Stimulated activated CD8-positive, alpha-beta memory T cell treated with anti-CD3 and anti-CD28 coated beads, Interleukin-4, amount 100 ng/mL, for 1 hour (primary cell): ENCODE measurements around the gene HDAC4.

Experiments used
- DNase-seq, 2 donors: peaks; one replicate each; pipeline ENCODE4 v3.0.0-alpha.2; 2020; ENCODE audit warnings: low read depth in 2 of 2, low spot score in 1 of 2

Gene HDAC4

DNA sequence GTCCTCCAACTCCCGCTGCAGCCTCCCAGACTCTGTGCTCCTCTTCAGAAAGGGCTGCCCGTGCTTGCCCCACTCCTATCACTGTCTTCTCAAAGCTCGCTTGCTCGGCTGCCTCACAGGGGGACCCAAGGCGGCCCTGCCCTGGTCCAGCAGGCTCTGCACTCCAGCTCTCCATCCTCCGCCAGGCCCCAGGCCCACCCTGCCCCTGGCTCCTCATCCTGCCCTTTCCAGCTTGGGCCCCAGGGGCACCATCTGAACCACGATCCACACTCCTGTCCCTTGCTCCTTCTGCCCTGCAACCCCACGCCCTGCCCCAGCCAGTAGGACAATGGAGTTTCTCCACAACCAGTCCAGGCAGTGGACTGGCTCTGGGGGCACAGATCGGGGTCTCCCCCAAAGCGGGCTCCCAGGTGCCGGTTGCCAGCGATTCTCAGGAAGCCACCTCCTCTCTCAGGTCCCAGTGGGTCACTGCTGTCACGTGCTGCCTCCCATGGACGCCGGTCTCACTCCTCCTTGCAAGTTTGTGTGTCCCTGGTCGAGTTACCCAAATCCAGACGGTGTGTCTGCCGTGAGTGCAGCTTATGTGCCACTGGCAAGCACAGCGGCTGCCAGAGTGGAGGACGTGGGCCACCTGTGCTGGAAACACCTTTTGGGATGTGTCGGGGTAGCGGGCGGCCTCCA, 238.5 kb downstream of the HDAC4 start:
- DNase-seq, result no peak

GRCh38 chr2:239161711-239162140, 239.1 kb downstream of the HDAC4 start:
- DNase-seq, result no peak

- no peak for DNase-seq
Observed at GRCh38 chr2:239160226-239161143, 240.3 kb downstream of the HDAC4 start.

DNA sequence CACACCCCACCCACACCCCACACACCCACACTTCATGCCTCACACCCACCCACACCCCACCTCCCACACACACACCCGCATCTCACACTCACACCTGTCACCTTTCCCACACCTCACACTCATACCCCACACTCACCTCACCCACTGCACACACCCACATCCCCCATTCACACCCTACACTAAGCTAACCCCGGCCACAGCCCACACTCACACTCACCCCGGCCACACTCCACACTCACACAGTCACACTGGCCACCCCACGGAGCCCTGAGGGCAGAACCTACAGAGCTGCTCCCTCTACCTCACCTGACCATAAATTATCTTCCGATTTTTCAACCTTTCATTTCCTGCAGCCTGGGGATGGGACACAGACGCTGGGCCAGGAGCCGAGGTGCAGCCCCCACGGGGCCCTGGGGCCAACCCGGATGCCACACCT, 241.3 kb downstream of the HDAC4 start:
- no peak for DNase-seq

GRCh38 chr2:239158641-239159475, 242.0 kb downstream of the HDAC4 start:
- DNase-seq, result no peak

- DNase-seq, result no peak
Observed at GRCh38 chr2:239157771-239158170, 243.0 kb downstream of the HDAC4 start.

DNA sequence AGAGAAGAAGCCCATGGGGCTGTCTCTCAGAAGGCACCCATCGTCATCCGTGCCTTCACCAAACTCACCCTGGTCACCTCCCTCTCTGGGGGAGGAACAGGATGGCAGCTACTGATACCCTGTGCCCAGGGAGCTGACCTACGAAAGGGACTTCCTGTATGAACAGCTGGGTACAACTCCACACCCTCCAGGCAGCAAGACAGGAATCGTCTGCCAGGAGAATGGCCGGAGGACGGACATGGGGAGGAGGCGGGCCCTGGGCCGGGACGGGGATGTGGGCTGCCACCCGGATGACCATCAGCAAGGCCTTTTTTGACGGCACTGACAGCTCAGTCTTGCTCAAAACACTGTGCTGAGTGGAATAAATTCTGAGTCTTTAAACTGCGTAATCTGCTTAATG, 243.6 kb downstream of the HDAC4 start:
- DNase-seq, result no peak

GRCh38 chr2:239156516-239157265, 244.1 kb downstream of the HDAC4 start:
- no peak for DNase-seq

DNA sequence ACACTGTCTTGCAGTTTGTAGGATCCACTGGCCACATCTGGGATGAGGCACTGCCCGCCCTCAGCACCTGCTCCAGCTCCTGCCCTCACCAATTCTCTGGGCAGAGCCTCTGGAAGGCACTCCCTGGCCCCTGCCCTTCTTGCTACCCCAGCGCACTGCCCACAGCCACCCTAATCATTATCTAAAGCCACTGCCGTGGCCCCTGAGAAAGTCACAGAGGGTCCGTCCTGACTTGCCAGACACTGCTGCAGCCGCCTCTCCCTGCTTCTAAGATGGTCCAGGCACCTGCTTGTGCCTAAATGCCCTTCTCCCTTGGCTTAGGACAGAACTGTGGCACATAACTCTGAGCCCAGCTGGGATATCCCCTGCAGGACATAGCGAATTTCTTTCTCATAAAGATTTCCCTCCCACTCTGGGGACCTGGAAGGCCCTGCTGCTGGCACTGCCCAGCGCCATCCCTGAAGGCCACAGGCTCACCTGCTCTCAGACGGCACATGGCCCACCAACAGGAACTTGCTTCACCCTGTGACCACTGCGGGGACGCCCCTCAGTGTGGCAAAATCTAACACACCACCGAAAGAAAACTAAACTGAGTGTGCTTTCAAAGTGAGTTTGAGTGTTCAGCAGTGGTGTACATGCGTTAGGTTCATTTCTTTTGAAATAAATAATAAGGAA, 244.9 kb downstream of the HDAC4 start:
- DNase-seq, result no peak

GRCh38 chr2:239154971-239155805, 245.6 kb downstream of the HDAC4 start:
- no peak for DNase-seq

DNA sequence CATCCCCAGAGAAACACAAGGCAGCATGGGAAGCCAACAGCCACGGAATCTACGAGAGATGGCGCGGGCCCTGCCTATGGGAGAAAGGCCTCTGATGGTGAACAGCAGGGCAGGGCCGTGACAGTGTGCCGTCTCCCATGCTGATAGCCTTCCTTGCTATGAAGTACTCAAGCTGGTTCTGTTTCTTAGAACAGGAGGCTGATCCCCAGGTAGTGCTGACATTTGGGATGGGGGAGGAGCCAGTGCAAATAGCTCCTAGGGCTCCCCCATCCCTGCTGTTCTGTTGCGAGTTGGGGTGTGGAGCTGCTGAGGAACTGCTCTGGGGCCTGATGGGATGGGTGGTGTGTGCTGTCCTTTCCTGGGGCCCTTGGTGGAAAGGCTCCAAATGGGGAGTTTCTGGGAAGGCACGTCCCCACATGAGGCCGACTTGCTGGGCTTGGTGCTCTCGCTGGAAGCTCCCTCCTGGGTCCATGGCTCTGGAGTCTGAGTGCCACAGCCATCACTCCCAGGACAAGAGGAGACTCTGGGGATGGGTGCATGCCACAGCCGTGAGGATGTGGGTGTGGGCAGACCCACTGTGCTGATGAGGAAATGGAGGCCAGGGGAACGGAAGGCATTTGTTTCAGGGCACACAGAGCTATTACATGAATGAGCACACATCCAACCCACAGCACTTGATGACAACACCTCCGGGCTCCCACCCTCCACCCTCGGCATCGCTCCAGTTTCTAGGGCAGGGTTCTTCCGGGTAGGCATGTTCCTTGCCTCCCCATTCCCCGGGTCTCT, 246.8 kb downstream of the HDAC4 start:
- DNase-seq, result no peak

DNA sequence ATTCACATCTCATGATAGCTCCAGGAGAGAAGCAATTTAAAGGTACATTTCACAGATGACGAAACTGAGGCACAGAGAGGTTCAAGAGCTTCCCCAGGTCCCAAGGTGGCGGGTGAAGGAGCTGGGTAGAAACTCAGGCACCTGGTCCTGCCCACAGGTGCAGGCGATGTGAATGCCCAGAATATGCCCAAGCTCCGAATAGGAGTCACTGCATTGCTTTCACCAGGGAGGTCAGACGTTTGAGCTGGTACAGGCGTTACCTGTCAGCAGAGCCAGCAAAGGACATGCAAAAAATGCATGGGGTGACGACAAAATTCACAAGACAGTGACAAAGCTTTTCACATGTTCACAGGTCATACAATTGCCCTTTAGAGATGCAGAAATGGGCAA, 247.9 kb downstream of the HDAC4 start:
- no peak for DNase-seq

- DNase-seq, result no peak
Observed at GRCh38 chr2:239152239-239152915, 248.4 kb downstream of the HDAC4 start.

DNA sequence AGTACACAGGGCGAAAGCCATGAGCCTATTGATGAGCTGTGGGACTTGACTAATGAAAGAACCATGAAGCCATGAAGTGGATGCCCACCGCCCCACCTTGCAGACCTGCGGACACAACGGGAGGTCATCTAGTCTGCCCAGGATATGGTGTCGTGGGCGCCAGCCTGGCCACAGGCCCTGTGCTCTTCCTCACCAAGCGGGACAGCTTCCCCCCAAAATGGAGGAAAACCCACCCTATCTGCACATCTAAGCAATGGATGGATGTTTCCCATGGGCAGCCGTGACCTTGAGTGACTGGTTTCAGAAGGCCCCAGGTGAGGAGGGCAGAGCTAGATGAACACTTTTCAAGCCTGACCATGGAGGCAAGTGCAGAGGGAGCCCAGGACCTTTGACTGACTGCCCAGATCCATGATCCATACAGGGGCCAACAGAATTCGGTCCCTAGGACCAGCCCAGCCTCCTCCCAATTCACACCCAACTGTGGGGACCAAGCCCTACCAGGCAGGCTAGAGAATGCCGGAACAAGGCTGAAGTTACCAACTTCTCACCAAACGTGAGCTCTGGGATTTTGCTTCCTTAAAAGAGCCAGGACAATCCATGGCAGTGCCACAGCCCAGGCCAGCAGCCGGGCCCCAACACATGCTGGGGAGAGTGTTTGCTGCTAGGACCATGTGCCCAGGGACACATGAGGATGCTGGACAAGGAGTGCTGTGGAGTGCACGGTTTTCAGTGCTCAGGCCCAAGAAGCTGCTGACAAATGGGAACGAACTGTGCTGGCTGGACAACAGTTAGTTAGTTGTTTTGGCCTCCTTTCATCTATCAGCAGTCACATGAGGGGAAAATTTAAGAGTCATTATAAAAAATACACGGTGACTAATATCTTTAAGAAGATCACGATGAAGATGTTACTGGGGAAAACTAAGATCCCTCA, 249.4 kb downstream of the HDAC4 start:
- DNase-seq, result no peak

DNA sequence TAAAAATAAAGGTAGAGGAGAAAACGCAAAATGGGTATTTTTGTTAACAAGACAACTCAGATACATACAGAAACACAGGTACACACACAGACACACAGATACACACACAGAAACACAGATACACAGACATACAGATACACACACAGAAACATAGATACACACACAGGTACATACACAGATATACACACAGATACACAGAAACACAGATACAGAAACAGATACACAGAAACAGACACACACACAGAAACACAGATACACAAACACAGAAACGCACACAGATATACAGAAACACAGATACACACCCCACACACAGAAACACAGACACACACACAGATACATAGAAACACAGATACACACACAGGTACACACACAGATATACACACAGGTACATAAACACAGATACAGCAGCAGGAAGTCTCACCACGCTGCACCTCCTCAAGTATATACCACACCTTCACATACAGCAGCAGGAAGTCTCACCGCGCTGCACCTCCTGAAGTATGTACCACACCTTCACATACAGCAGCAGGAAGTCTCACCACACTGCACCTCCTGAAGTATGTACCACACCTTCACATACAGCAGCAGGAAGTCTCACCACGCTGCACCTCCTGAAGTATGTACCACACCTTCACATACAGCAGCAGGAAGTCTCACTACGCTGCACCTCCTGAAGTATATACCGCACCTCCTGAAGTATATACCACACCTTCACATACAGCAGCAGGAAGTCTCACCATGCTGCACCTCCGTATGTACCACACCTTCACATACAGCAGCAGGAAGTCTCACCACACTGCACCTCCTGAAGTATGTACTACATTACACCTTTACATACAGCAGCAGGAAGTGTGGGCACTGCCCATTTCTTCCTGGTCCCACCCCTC, 250.5 kb downstream of the HDAC4 start:
- no peak for DNase-seq

DNA sequence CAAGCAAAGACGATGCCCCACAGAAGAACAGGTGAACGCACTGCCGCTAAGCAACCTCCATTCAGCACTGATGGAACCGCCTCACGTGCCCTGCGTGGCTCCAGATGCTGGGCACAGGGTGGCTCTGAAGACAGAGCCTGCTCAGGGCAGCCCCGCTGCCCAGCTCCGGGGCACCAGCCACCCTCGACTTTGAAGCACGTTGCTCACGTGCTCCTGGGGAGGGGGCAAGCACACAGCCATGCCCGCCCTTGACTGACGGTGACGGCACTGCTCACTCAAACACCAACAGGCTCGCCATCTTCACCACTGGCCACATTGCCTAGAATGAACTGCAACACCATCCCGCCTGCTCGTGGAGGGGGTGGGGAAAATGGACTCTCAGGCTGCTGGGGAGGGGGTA, 251.3 kb downstream of the HDAC4 start:
- no peak for DNase-seq
